Lung (tissue), 13 donors: ENCODE results near the gene MTNR1A. TPM values are rescaled to one million over a fixed set of nuclear protein-coding genes. Genes with fewer than 3 reads are reported as not detected.

Experiments
- ATAC-seq: fragments of 200-7000 bp; cut with Tn5 transposase; one replicate; pipeline ENCODE4 v1.9.1; 2020; ENCODE audit warnings: moderate number of reproducible peaks; ENCODE audit not compliant: insufficient read depth, low FRiP score
- DNase-seq, 3 donors: peaks; one replicate each; pipeline ENCODE4 v3.0.0-alpha.2; 2013 to 2017
- H3K27ac ChIP-seq, 2 donors: one replicate each; pipeline ENCODE4 v1.5.1; 2013; ENCODE audit warnings: mild to moderate bottlenecking in 2 of 2, moderate library complexity in 2 of 2, control low read depth in 1 of 2, inconsistent platforms in 1 of 2, low read depth in 1 of 2, low read length in 1 of 2
- H3K27me3 ChIP-seq, 3 donors: one replicate each; pipeline ENCODE4 v1.5.1; 2013; ENCODE audit warnings: low read length in 2 of 3; ENCODE audit not compliant: control insufficient read depth in 3 of 3, insufficient read depth in 3 of 3
- H3K36me3 ChIP-seq, 4 donors: one replicate each; pipeline ENCODE4 v1.5.1; 2013; ENCODE audit warnings: low read length in 4 of 4, mild to moderate bottlenecking in 1 of 4, moderate library complexity in 1 of 4; ENCODE audit not compliant: control insufficient read depth in 4 of 4, insufficient read depth in 4 of 4
- H3K4me1 ChIP-seq, 5 donors: one replicate each; pipeline ENCODE4 v1.5.1; 2013; ENCODE audit warnings: low read length in 5 of 5, mild to moderate bottlenecking in 2 of 5, moderate library complexity in 1 of 5; ENCODE audit not compliant: control insufficient read depth in 5 of 5, insufficient read depth in 5 of 5
- H3K4me3 ChIP-seq: one replicate; pipeline ENCODE4 v1.5.1; 2013; ENCODE audit warnings: mild to moderate bottlenecking, control low read depth, moderate library complexity
- H3K9ac ChIP-seq, 2 donors: one replicate each; pipeline ENCODE4 v1.5.1; 2013; ENCODE audit warnings: low read length in 2 of 2, control low read depth in 1 of 2; ENCODE audit not compliant: insufficient read depth in 1 of 2
- H3K9me3 ChIP-seq, 4 donors: one replicate each; pipeline ENCODE4 v1.5.1; 2013; ENCODE audit warnings: low read length in 3 of 4, mild to moderate bottlenecking in 1 of 4, moderate library complexity in 1 of 4; ENCODE audit not compliant: control insufficient read depth in 4 of 4, insufficient read depth in 3 of 4
- CTCF ChIP-seq: IDR thresholded peaks from 2 replicates; pipeline ENCODE4 v1.5.1; 2012; ENCODE audit warnings: mild to moderate bottlenecking; ENCODE audit errors: control extremely low read depth, extremely low read depth
- WGBS, 2 donors: extraction: QIAGEN DNeasy Blood & Tissue Kit; methylation state at CpG; one replicate each; pipeline ENCODE4 v1.1.7; 2013; 5-methylcytosine and 5-hydroxymethylcytosine counted together
- polyA plus RNA-seq, 2 donors: library from polyadenylated mRNA; stranded (reverse); fragments of 200-250 nt; gene quantifications; one replicate each; pipeline ENCODE4 v1.2.1, GENCODE V29; 2013
- small RNA-seq: library from RNA; depleted of rRNA; stranded (forward); fragments of <200 nt; gene quantifications from one replicate; pipeline ENCODE3, GENCODE V24; 2014; ENCODE audit warnings: low replicate concordance
- total RNA-seq, 2 donors: library from RNA; depleted of rRNA in 1 of 2; stranded (reverse); fragments of >200 nt in 1 of 2; gene quantifications; one replicate each; pipeline ENCODE4 v1.2.1, GENCODE V29; 2014 to 2021
- donor health status: control.
- donor health status: control.
- donor health status: Bipolar disorder and iron deficiency.
- donor health status: healthy.
- donor health status: DM: yes; HTN: yes; CAD: no.

The MTNR1A gene
- total and polyA plus RNA-seq, 4 donors = 0.16 to 0.51 TPM; not detected in 2

GRCh38 chr4:186485561-186486062 lies 69.8 kb downstream of the MTNR1A start:
- no peaks in the 10 kb centered on the region for H3K36me3 ChIP-seq
- peaks cover 0 to 9% (median 3%) of the 10 kb centered on the region in 5 donors for H3K4me1 ChIP-seq
- 36 to 43% methylated on average over 14 of the region's 14 CpGs for WGBS, 2 donors
- DNase-seq (peak; percentile 57 to 67 (median 64)), ATAC-seq (no peak)
- H3K9ac ChIP-seq = peak overlapping the region in 1 of 2 donors; percentile 47
- TF ChIP-seq CTCF = no peak
- peaks cover 0 to 2% (median 0%) of the 10 kb centered on the region in 3 donors for H3K27me3 ChIP-seq
- H3K4me3 ChIP-seq = no peak overlapping the region
- peaks cover 0 to 4% (median 0%) of the 10 kb centered on the region in 4 donors for H3K9me3 ChIP-seq
- H3K27ac ChIP-seq = no peak overlapping the region

- no peak for TF ChIP-seq CTCF
- peaks cover 0 to 3% (median 0%) of the 10 kb centered on the region in 4 donors for H3K9me3 ChIP-seq
- H3K4me3 ChIP-seq = no peak overlapping the region
- H3K9ac ChIP-seq = no peak overlapping the region
- ATAC-seq = no peak
- H3K4me1 ChIP-seq = peaks cover 0 to 9% (median 3%) of the 10 kb centered on the region in 5 donors
- H3K27me3 ChIP-seq = peaks cover 0 to 2% (median 0%) of the 10 kb centered on the region in 3 donors
- H3K36me3 ChIP-seq = no peaks in the 10 kb centered on the region
- DNase-seq = no peak
- H3K27ac ChIP-seq = no peak overlapping the region
- 44 to 76% methylated on average over 4 to 5 of the region's 5 CpGs for WGBS, 2 donors
Observed at GRCh38 chr4:186485150-186485549, 70.2 kb downstream of the MTNR1A start.

- DNase-seq (no peak), ATAC-seq (no peak)
- no peak for TF ChIP-seq CTCF
- no peaks in the 10 kb centered on the region for H3K36me3 ChIP-seq
- H3K9ac ChIP-seq = no peak overlapping the region
- no peaks in the 10 kb centered on the region for H3K9me3 ChIP-seq
- peaks cover 0 to 4% (median 2%) of the 10 kb centered on the region in 3 donors for H3K27me3 ChIP-seq
- WGBS, 2 donors = 96 to 98% methylated on average over 16 of the region's 16 CpGs
- H3K27ac ChIP-seq = no peak overlapping the region
- H3K4me1 ChIP-seq = peaks cover 0 to 9% (median 3%) of the 10 kb centered on the region in 5 donors
- no peak overlapping the region for H3K4me3 ChIP-seq
Observed at GRCh38 chr4:186483656-186484055, 71.7 kb downstream of the MTNR1A start.

Small RNA genes lying within 50 kb of the gene (small RNA-seq; reads per million reads assigned to genes)
- not detected for gene RNU6-1055P

Other genes with a start within 250 kb of the MTNR1A start
- 100 to 1,000 TPM; 122 to 318 TPM for gene FAT1, start 168.3 kb upstream of the MTNR1A start, total RNA-seq
- gene FAT1, start 168.3 kb upstream of the MTNR1A start, polyA plus RNA-seq = 10 to 100 TPM; 19.4 to 22.5 TPM